Suppressor macrophage (primary cell): ENCODE measurements around the gene ZFAND6.
A peak's percentile ranks its signal among the peaks of the same experiment; 100 is the strongest.

Experiments used
- DNase-seq, 4 experiments: peaks; one replicate each; pipeline ENCODE4 v3.0.0-alpha.2; 2020 to 2022

ZFAND6 gene

DNA sequence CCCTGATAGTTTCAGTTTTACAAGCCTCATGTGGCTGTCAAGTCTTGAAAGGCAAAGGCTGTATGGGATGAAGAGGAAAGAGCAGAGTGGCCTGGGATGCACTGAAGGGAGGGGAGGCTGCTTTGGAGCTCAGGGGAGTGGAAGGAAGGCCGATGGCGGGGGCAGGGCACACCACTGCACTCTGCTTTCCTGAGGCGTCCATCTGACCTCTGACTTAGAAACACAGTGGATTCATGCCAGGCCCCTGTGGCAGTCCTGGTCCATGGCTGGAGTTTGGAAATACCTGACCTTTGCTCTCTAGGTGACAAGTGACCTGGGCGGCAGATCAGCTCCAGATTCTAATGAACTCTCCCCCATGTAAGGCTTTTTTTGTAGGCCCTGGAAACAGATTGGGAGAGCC is 112.3 kb downstream of the ZFAND6 start:
- DNase-seq = no peak

DNA sequence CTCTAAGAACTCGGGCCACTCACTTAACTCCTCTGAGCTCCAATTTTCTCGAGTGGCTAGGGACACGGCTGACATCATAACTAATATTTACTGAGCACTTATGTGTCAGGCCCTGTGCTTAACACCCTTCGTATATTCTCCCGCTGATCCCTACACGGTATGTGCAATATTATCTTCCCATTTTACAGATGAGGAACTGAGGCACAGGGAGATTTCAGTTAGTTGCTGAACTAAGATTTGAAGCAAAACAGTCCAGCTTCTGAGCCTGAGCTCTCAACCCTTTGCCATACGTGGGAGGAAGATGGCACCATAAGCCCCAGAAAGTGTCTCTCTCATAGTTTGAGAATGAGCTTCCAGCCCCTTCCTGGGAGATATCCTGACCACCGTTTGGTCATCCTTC is 112.9 kb downstream of the ZFAND6 start:
- no peak for DNase-seq

DNA sequence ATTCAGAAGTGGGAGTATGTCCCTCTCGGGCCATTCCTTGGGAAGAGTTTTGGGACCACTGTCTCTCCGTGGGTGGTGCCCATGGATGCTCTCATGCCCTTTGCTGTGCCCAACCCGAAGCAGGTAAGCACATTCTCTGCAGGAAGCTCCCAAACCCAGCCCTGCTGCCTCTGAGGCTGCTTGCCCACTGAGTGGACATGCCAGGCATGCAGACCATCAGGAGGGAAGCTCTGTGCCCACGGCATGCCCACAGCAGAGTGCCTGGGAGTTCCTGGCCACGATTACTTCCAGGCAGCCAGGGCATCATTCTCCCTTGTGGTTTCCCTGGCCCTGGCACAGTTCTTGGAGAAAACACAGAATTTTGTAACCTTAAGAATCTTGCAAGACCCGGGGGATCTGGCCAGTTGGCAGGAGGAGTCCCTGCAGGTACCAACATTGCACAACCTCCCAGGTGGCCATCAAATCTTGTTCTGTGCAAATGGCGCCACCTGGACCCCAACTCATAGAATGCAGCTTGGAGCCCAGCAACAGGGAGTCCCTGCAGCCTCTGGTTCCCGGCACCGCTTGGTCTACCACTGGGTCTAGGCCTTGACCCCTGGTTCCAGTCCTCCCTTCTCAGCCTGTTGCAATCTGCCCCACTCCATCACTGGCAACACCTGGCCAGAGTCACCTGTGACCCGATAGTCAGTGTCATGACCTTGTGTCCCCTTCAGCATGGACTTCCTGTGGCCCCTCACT is 113.7 kb downstream of the ZFAND6 start:
- DNase-seq = peak; percentile 48 to 72 (median 63)

GRCh38 chr15:80174017-80174746 is 114.7 kb downstream of the ZFAND6 start:
- peak in 1 of 4 experiments; percentile 8 for DNase-seq

- DNase-seq = peak in 1 of 4 experiments; percentile 7
Measured at GRCh38 chr15:80175436-80175835, 116.0 kb downstream of the ZFAND6 start.

GRCh38 chr15:80176443-80176842 is 117.0 kb downstream of the ZFAND6 start:
- DNase-seq = no peak

GRCh38 chr15:80177156-80177555 is 117.7 kb downstream of the ZFAND6 start:
- peak; percentile 52 to 79 (median 76) for DNase-seq

GRCh38 chr15:80179025-80179759 is 119.7 kb downstream of the ZFAND6 start:
- DNase-seq = peak; percentile 34 to 78 (median 68)

GRCh38 chr15:80179935-80180334 is 120.5 kb downstream of the ZFAND6 start:
- no peak for DNase-seq

DNA sequence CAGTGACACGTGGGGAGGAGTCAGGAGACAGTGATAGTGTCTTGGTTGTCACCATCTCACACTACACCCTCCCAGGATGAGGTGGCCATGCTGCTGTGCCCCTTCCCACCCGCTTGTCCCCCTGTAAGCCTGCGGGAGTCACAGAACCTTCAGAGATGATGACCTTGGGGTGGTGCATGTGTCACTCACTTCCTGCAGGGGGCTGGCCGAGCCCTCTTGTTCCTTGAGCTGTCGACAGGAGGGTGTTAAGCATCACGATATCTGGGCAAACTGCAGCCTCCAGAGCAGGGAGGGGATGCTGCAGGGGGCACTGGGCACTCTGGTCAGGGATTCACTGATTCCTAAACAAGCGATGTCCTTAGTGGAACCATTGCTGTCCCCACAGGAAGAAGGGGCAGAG is 121.0 kb downstream of the ZFAND6 start:
- no peak for DNase-seq

DNA sequence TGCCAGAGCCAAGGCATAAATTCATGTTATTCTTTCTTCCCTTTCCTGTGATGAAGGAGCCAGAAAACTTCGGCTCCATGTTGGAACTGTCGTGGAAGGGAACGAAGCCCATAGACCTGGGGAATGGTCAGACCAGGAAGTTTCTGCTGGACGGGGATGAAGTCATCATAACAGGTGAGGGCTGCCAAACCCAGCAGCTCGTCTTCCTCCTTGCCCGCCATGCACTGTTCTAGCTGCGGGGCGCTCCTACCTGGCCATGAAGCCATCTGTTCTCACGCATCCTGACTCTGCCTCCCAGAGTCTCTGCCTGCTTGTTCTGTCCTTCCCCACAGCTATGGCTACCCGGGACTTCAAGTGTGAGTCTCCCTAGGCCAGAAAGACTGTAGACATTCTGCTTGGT is 121.5 kb downstream of the ZFAND6 start:
- no peak for DNase-seq

DNA sequence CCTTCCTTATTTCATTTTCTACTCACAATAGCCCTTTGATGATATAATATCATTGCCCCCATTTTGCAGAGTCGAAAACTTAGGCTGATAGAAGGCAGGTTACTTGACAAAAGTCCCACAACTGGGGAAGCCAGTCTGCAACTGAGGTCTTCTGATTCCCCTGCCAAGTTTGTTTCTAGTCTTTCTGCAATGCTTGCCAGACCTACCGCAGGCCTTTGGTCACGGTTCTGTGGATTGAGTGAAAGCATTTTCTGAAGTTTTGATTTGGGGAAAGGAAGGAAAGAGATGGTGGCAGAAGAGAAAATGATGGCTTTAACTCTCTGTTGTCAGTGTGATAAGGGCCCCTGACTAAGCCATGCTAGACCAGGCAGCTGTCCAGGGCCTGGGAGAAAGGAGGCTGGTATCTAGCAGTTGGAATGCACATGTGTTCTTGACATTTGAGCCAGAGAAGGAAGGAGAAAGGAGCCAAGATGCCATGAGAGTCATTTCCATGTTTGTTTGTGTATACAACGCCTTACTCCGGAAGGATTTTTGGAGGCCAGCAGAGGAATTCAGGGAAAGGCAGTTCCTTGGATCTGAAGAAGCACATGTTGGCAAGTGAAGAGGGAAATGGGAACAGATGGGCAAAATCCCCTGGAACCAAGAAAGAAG is 123.3 kb downstream of the ZFAND6 start:
- DNase-seq = no peak

- no peak for DNase-seq
Measured at GRCh38 chr15:80183306-80183705, 123.8 kb downstream of the ZFAND6 start.

- no peak for DNase-seq
Measured at GRCh38 chr15:80183886-80184285, 124.4 kb downstream of the ZFAND6 start.

DNA sequence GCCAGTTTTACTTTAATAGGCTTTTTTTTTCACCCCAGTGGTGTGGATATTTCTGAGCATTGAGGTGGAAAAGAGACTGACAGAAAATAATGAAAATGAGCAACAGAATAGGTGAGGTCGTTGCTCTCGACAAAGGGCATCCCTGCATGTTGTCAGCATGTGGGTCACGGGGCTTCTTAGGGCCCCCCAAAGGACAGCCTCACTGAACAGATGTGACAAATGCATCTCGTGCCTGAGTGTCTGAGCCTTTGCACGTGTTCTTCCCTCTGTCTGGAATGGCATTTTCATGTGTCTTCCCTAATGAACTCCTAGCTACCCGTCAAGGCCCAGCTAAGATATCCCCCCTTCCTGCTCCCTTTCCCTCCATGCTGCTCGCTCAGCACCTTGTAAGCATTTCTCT is 125.1 kb downstream of the ZFAND6 start:
- DNase-seq = no peak

GRCh38 chr15:80185152-80185551 is 125.7 kb downstream of the ZFAND6 start:
- no peak for DNase-seq

- no peak for DNase-seq
Measured at GRCh38 chr15:80186066-80186465, 126.6 kb downstream of the ZFAND6 start.

DNA sequence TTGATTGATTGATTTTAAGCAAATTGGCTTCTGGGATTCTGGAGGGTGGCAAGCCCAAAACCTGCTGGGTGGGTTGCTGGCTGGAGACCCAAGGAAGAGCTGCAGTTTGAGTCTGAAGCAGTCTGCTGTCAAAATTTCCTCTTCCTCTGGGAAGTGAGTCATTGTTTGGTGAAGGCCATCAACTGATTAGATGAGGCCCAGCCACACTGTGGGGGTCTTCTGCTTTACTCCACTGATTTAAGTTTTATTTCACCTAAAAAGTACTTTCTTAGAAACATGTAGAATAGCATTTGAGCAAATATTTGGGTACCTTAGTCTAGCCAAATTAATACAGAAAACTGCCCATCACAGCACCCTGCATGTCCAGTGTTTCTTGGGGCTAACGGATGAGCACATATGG is 127.1 kb downstream of the ZFAND6 start:
- DNase-seq = no peak
